Caco-2 (cell line): ENCODE results near the gene OLAH. TPM values are rescaled to one million over a fixed set of nuclear protein-coding genes. Genes with fewer than 3 reads are reported as not detected.
A peak's percentile ranks its signal among the peaks of the same experiment; 100 is the strongest.
"Not testable (repeated sequence)": the region's sequence is repeated elsewhere in the genome, so short reads cannot be mapped to it uniquely, and the experiment has no call there.

Experiments used
- Bru-seq: library from RNA; stranded (reverse); fragments of 400-500 nt; gene quantifications from one replicate; lab custom pipeline; 2021; lab: Mats Ljungman, UMichigan
- BruChase-seq, 2 experiments: library from RNA; stranded (reverse); fragments of 400-500 nt; gene quantifications; one replicate each; lab custom pipeline; 2021; lab: Mats Ljungman, UMichigan
- BruUV-seq: library from RNA; stranded (reverse); fragments of 400-500 nt; replicated peaks from 2 replicates; lab custom pipeline; 2021; lab: Mats Ljungman, UMichigan
- CTCF ChIA-PET: fragments of 300-600 bp; sonication (Branson Sonifier 250); formaldehyde crosslinking; loops from one replicate; lab custom pipeline; 2022; ENCODE audit warnings: antibody characterized with exemption; lab: Charles Lee
- POLR2A ChIA-PET: fragments of 300-600 bp; sonication (Branson Sonifier 250); formaldehyde crosslinking; loops from one replicate; lab custom pipeline; 2022; ENCODE audit warnings: antibody characterized with exemption; lab: Charles Lee
- DNase-seq, 2 experiments: peaks; one replicate each; pipeline versions ENCODE4 v3.0.0 to v3.0.0-alpha.2; 2020 to 2022
- H3K27me3 ChIP-seq: replicated peaks from 2 replicates; pipeline ENCODE4 v1.6.0; 2011; ENCODE audit warnings: low read length; ENCODE audit not compliant: control insufficient read depth, insufficient read depth
- H3K36me3 ChIP-seq: 2 replicates; pipeline ENCODE4 v1.5.1; 2011; ENCODE audit warnings: low read length; ENCODE audit not compliant: control insufficient read depth, insufficient read depth
- H3K4me1 ChIP-seq: fragments of 250-450 bp; sonication (Bioruptor Pico); 2 replicates; pipeline ENCODE4 v1.5.1; 2020; ENCODE audit warnings: mild to moderate bottlenecking
- H3K4me3 ChIP-seq: 2 replicates; pipeline ENCODE4 v1.5.1; 2011; ENCODE audit warnings: low read depth, mild to moderate bottlenecking, control low read depth, low read length
- H3K9me3 ChIP-seq: fragments of 250-450 bp; sonication (Bioruptor Pico); 2 replicates; pipeline ENCODE4 v1.5.1; 2020; ENCODE audit warnings: mild to moderate bottlenecking, moderate library complexity
- H3K27ac Mint-ChIP-seq: one replicate; pipeline ENCODE4 v1.8.0; 2022; ENCODE audit warnings: mixed read lengths; ENCODE audit not compliant: unreplicated experiment
- H3K27me3 Mint-ChIP-seq: one replicate; pipeline ENCODE4 v1.8.0; 2022; ENCODE audit warnings: mixed read lengths; ENCODE audit not compliant: insufficient read depth, unreplicated experiment
- H3K36me3 Mint-ChIP-seq: one replicate; pipeline ENCODE4 v1.8.0; 2022; ENCODE audit warnings: mild to moderate bottlenecking, mixed read lengths; ENCODE audit not compliant: insufficient read depth, unreplicated experiment
- H3K4me1 Mint-ChIP-seq: one replicate; pipeline ENCODE4 v1.8.0; 2022; ENCODE audit warnings: low read depth, mixed read lengths; ENCODE audit not compliant: unreplicated experiment
- H3K4me3 Mint-ChIP-seq: one replicate; pipeline ENCODE4 v1.8.0; 2022; ENCODE audit warnings: mild to moderate bottlenecking, moderate library complexity, mixed read lengths; ENCODE audit not compliant: unreplicated experiment
- H3K9me3 Mint-ChIP-seq: one replicate; pipeline ENCODE4 v1.8.0; 2022; ENCODE audit warnings: mixed read lengths; ENCODE audit not compliant: unreplicated experiment
- intact Hi-C: fragments of 100-400 bp; cut with micrococcal nuclease; formaldehyde crosslinking; loops from one replicate; pipeline ENCODE4 v1.10.0; 2022; ENCODE audit not compliant: unreplicated experiment
- long read RNA-seq: library from polyadenylated mRNA; stranded (forward); transcript quantifications from one replicate; pipeline ENCODE4 v2.0.0, GENCODE V29; 2022
- total RNA-seq: library from RNA; stranded (reverse); gene quantifications from 2 replicates; pipeline ENCODE4 v1.2.3, GENCODE V29; 2022
- TF ChIP-seq, protein P1 (sequence below), 2 experiments: fragments of 200-600 bp in 1 of 2; IDR thresholded peaks; 1 replicate in 1 of 2; 2 replicates in 1 of 2; pipeline versions ENCODE4 v1.5.1 to v1.8.0; 2011 to 2022; ENCODE audit warnings: antibody characterized with exemption in 1 of 2, control low read depth in 1 of 2, inconsistent platforms in 1 of 2, low read depth in 1 of 2, low read length in 1 of 2, mild to moderate bottlenecking in 1 of 2, moderate library complexity in 1 of 2; ENCODE audit not compliant: insufficient read depth in 1 of 2, severe bottlenecking in 1 of 2, unreplicated experiment in 1 of 2

The OLAH gene
- total RNA-seq (not detected in 2 replicates), Bru-seq, nascent RNA (percentile 3 among the genes with signal in this experiment), BruChase-seq, experiment 1, labeled RNA remaining after a 2-hour chase (percentile 8 among the genes with signal in this experiment), BruChase-seq, experiment 2, labeled RNA remaining after a 6-hour chase (percentile 3 among the genes with signal in this experiment)
- long read RNA-seq: 0 reads

GRCh38 chr10:15043674-15044073, at the start of gene OLAH:
TSS of gene OLAH (plus strand) at chr10:15043943. CDS start at chr10:15047289, 3,346 bp downstream.
- intact Hi-C loops: no loop called here
- Mint-ChIP-seq H3K4me3 (no peak within 1 kb of the TSS), H3K27me3 (no peaks in the 10 kb centered on the region), H3K4me1 (no peaks in the 10 kb centered on the region), H3K36me3 (no peaks in the 10 kb centered on the region), H3K9me3 (peaks cover 19% of the 10 kb centered on the region), H3K27ac (no peak within 1 kb of the TSS)
- H3K9me3 ChIP-seq: 0 out of 2 replicates have a peak, but pooled peaks cover 5% of the 10 kb centered on the region
- BruUV-seq: no TSS peak
- H3K4me1 ChIP-seq: no peaks in the 10 kb centered on the region
- TF ChIP-seq, protein P1, sequence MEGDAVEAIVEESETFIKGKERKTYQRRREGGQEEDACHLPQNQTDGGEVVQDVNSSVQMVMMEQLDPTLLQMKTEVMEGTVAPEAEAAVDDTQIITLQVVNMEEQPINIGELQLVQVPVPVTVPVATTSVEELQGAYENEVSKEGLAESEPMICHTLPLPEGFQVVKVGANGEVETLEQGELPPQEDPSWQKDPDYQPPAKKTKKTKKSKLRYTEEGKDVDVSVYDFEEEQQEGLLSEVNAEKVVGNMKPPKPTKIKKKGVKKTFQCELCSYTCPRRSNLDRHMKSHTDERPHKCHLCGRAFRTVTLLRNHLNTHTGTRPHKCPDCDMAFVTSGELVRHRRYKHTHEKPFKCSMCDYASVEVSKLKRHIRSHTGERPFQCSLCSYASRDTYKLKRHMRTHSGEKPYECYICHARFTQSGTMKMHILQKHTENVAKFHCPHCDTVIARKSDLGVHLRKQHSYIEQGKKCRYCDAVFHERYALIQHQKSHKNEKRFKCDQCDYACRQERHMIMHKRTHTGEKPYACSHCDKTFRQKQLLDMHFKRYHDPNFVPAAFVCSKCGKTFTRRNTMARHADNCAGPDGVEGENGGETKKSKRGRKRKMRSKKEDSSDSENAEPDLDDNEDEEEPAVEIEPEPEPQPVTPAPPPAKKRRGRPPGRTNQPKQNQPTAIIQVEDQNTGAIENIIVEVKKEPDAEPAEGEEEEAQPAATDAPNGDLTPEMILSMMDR (IDR thresholded peaks at IDR 0.05; ENCODE audit: insufficient read depth in 1 of 2, low read depth in 1 of 2, low read length in 1 of 2, severe bottlenecking in 1 of 2, unreplicated experiment in 1 of 2): no peak
- POLR2A ChIA-PET: no interaction called here
- no peaks in the 10 kb centered on the region for H3K36me3 ChIP-seq
- CTCF ChIA-PET: no interaction called here
- no peak for DNase-seq
- no peak within 1 kb of the TSS for H3K4me3 ChIP-seq
- H3K27me3 ChIP-seq: no peaks in the 10 kb centered on the region

DNA sequence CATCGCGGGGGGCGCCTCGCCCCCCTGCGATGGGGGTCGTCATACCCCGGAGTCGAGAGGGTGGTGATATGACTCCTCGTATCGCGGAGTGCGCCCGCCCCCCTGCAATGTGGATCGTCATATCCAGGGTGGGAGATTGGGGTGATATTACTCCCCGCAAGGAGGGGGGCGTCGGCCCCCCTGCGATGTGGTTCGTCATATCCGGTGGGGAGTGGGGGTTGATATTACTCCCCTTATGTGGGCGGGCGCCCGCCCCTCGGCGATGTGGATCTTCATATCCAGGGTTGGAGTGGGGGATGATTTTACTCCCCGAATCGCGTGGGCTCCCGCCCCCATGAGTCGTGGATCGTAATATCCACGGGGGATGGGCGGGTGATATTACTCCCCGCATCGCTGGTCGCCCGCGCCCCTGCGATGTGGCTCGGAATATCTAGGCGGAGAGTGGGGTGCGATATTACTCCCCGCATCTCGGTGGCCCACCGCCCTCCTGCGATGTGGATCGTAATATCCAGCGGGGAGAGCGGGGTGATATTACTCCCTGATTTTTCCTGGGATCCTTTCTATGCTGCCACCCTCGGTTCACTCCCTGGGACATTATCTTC, 47.7 kb upstream of the OLAH start:
- H3K4me1 ChIP-seq: peaks cover 28% of the 10 kb centered on the region
- peaks cover 17% of the 10 kb centered on the region for H3K9me3 Mint-ChIP-seq
- H3K27me3 ChIP-seq: no peaks in the 10 kb centered on the region
- H3K4me3 Mint-ChIP-seq: no peak overlapping the region
- peaks cover 9% of the 10 kb centered on the region; the same call in 1 of the 2 replicates for H3K9me3 ChIP-seq
- H3K36me3 Mint-ChIP-seq: peaks cover 16% of the 10 kb centered on the region
- intact Hi-C loops: no loop called here
- H3K4me1 Mint-ChIP-seq: peaks cover 35% of the 10 kb centered on the region
- TF ChIP-seq, protein P1 (IDR thresholded peaks at IDR 0.05; ENCODE audit: insufficient read depth in 1 of 2, low read depth in 1 of 2, low read length in 1 of 2, severe bottlenecking in 1 of 2, unreplicated experiment in 1 of 2): no peak
- DNase-seq: no peak
- no peaks in the 10 kb centered on the region for H3K36me3 ChIP-seq
- no peak overlapping the region for H3K4me3 ChIP-seq
- ChIA-PET CTCF (no interaction called here), POLR2A (no interaction called here)
- H3K27me3 Mint-ChIP-seq: no peaks in the 10 kb centered on the region
- H3K27ac Mint-ChIP-seq: no peak overlapping the region
- BruUV-seq: no TSS peak

GRCh38 chr10:15013530-15013929, 30.2 kb upstream of the OLAH start:
- intact Hi-C loops, POLR2A ChIA-PET, H3K27me3 ChIP-seq, H3K4me3 Mint-ChIP-seq, H3K36me3 Mint-ChIP-seq, H3K9me3 ChIP-seq, H3K27me3 Mint-ChIP-seq, H3K36me3 ChIP-seq, BruUV-seq, H3K27ac Mint-ChIP-seq, H3K9me3 Mint-ChIP-seq, H3K4me3 ChIP-seq: not testable (repeated sequence)
- DNase-seq: peak; percentile 49 to 53
- CTCF ChIA-PET: interaction anchor here (1.4 kb wide), 1 partner anchor 22 kb away, joined by 3 read pairs; no protein-coding TSS in a partner anchor
- H3K4me1 Mint-ChIP-seq: peaks cover 16% of the 10 kb centered on the region
- H3K4me1 ChIP-seq: peaks cover 24% of the 10 kb centered on the region
